Activated T-helper 1 cell treated with anti-CD3 and anti-CD28 coated beads, Interleukin-12 subunit alpha, Interleukin-12 subunit beta, Interleukin-2, Interleukin-4 antibody, amounts not matched to agents 30 ng/mL and 10 ng/mL and 1 ng/mL, durations not matched to agents 14 hours and 24 hours and 36 hours (primary cell): ENCODE data around the gene P2RY12. TPM values are rescaled to one million over a fixed set of nuclear protein-coding genes. Genes with fewer than 3 reads are reported as not detected.

Experiments used
- DNase-seq: peaks from one replicate; pipeline ENCODE4 v3.0.0; 2021; ENCODE audit warnings: low spot score
- H3K27ac Mint-ChIP-seq: one replicate; pipeline ENCODE4 v1.8.0; 2021; ENCODE audit warnings: mild to moderate bottlenecking, mixed read lengths
- H3K27me3 Mint-ChIP-seq: one replicate; pipeline ENCODE4 v1.8.0; 2022; ENCODE audit warnings: mild to moderate bottlenecking, moderate library complexity, mixed read lengths; ENCODE audit not compliant: insufficient read depth
- H3K36me3 Mint-ChIP-seq: one replicate; pipeline ENCODE4 v1.8.0; 2021; ENCODE audit warnings: low read depth, mixed read lengths
- H3K4me1 Mint-ChIP-seq: one replicate; pipeline ENCODE4 v1.8.0; 2021; ENCODE audit warnings: low read depth, mixed read lengths
- H3K4me3 Mint-ChIP-seq: one replicate; pipeline ENCODE4 v1.8.0; 2021; ENCODE audit warnings: mild to moderate bottlenecking, moderate library complexity, mixed read lengths
- H3K9me3 Mint-ChIP-seq: one replicate; pipeline ENCODE4 v1.8.0; 2021; ENCODE audit warnings: mixed read lengths
- intact Hi-C: fragments of 100-400 bp; cut with micrococcal nuclease; formaldehyde crosslinking; loops from one replicate; pipeline ENCODE4 v1.15.1; 2024
- total RNA-seq: library from RNA; stranded (reverse); gene quantifications from 2 replicates; pipeline ENCODE4 v1.2.3, GENCODE V29; 2022

The P2RY12 gene
- total RNA-seq, 1 donor from 2014 or later, result not detected

- Mint-ChIP-seq H3K4me1 (peaks cover 28% of the 10 kb centered on the region), H3K27ac (no peak overlapping the region), H3K4me3 (peak overlapping the region; percentile 37), H3K36me3 (no peaks in the 10 kb centered on the region), H3K9me3 (no peaks in the 10 kb centered on the region), H3K27me3 (peaks cover 20% of the 10 kb centered on the region)
- intact Hi-C loops, result no loop called here
- no peak for DNase-seq
Observed at GRCh38 chr3:151351648-151352047, 32.9 kb downstream of the P2RY12 start.

- DNase-seq, result no peak
- Mint-ChIP-seq H3K27ac (no peak overlapping the region), H3K27me3 (peaks cover 21% of the 10 kb centered on the region), H3K36me3 (no peaks in the 10 kb centered on the region), H3K4me1 (peaks cover 29% of the 10 kb centered on the region), H3K4me3 (peak overlapping the region; percentile 37), H3K9me3 (no peaks in the 10 kb centered on the region)
- intact Hi-C loops, result no loop called here
Observed at GRCh38 chr3:151351219-151351618, 33.3 kb downstream of the P2RY12 start.

GRCh38 chr3:151350656-151351055 is 33.9 kb downstream of the P2RY12 start:
- DNase-seq, result no peak
- H3K27ac Mint-ChIP-seq, result no peak overlapping the region
- H3K4me1 Mint-ChIP-seq, result peaks cover 34% of the 10 kb centered on the region
- intact Hi-C loops, result no loop called here
- no peak overlapping the region for H3K4me3 Mint-ChIP-seq
- H3K36me3 Mint-ChIP-seq, result no peaks in the 10 kb centered on the region
- peaks cover 25% of the 10 kb centered on the region for H3K27me3 Mint-ChIP-seq
- no peaks in the 10 kb centered on the region for H3K9me3 Mint-ChIP-seq

- peaks cover 33% of the 10 kb centered on the region for H3K4me1 Mint-ChIP-seq
- DNase-seq, result no peak
- intact Hi-C loops, result no loop called here
- no peak overlapping the region for H3K27ac Mint-ChIP-seq
- H3K27me3 Mint-ChIP-seq, result peaks cover 42% of the 10 kb centered on the region
- no peaks in the 10 kb centered on the region for H3K9me3 Mint-ChIP-seq
- H3K36me3 Mint-ChIP-seq, result no peaks in the 10 kb centered on the region
- no peak overlapping the region for H3K4me3 Mint-ChIP-seq
Observed at GRCh38 chr3:151347432-151347831, 37.1 kb downstream of the P2RY12 start.

GRCh38 chr3:151346292-151346691 is 38.3 kb downstream of the P2RY12 start:
- no peak overlapping the region for H3K4me3 Mint-ChIP-seq
- H3K36me3 Mint-ChIP-seq, result no peaks in the 10 kb centered on the region
- DNase-seq, result no peak
- no peak overlapping the region for H3K27ac Mint-ChIP-seq
- peaks cover 42% of the 10 kb centered on the region for H3K27me3 Mint-ChIP-seq
- no peaks in the 10 kb centered on the region for H3K9me3 Mint-ChIP-seq
- H3K4me1 Mint-ChIP-seq, result peaks cover 21% of the 10 kb centered on the region
- intact Hi-C loops, result no loop called here

- H3K4me1 Mint-ChIP-seq, result peaks cover 17% of the 10 kb centered on the region
- no peak for DNase-seq
- H3K27ac Mint-ChIP-seq, result no peak overlapping the region
- peaks cover 41% of the 10 kb centered on the region for H3K27me3 Mint-ChIP-seq
- intact Hi-C loops, result no loop called here
- no peak overlapping the region for H3K4me3 Mint-ChIP-seq
- H3K36me3 Mint-ChIP-seq, result no peaks in the 10 kb centered on the region
- no peaks in the 10 kb centered on the region for H3K9me3 Mint-ChIP-seq
Observed at GRCh38 chr3:151345859-151346258, 38.7 kb downstream of the P2RY12 start.

- Mint-ChIP-seq H3K27me3 (peaks cover 18% of the 10 kb centered on the region), H3K27ac (no peak overlapping the region), H3K4me1 (peaks cover 8% of the 10 kb centered on the region), H3K4me3 (no peak overlapping the region), H3K9me3 (no peaks in the 10 kb centered on the region), H3K36me3 (no peaks in the 10 kb centered on the region)
- intact Hi-C loops, result loop anchor here (2.0 kb wide), 1 partner anchor 15 kb away; the partner anchor contains the start of gene GPR87
- no peak for DNase-seq
Observed at GRCh38 chr3:151331696-151332095, 52.9 kb downstream of the P2RY12 start.

- Mint-ChIP-seq H3K4me1 (peaks cover 8% of the 10 kb centered on the region), H3K36me3 (no peaks in the 10 kb centered on the region), H3K4me3 (no peak overlapping the region), H3K27ac (no peak overlapping the region), H3K27me3 (peaks cover 14% of the 10 kb centered on the region), H3K9me3 (no peaks in the 10 kb centered on the region)
- no peak for DNase-seq
- intact Hi-C loops, result loop anchor here (2.0 kb wide), 1 partner anchor 14 kb away; the partner anchor contains the start of gene GPR87
Observed at GRCh38 chr3:151330899-151331298, 53.7 kb downstream of the P2RY12 start.

GRCh38 chr3:151330379-151330778 is 54.2 kb downstream of the P2RY12 start:
- Mint-ChIP-seq H3K4me3 (no peak overlapping the region), H3K27me3 (peaks cover 13% of the 10 kb centered on the region), H3K9me3 (no peaks in the 10 kb centered on the region), H3K36me3 (no peaks in the 10 kb centered on the region), H3K27ac (no peak overlapping the region), H3K4me1 (peaks cover 8% of the 10 kb centered on the region)
- DNase-seq, result no peak
- intact Hi-C loops, result loop anchor here (2.0 kb wide), 1 partner anchor 14 kb away; the partner anchor contains the start of gene GPR87

- Mint-ChIP-seq H3K36me3 (no peaks in the 10 kb centered on the region), H3K4me1 (peaks cover 8% of the 10 kb centered on the region), H3K27me3 (peaks cover 10% of the 10 kb centered on the region), H3K9me3 (no peaks in the 10 kb centered on the region), H3K4me3 (peak within 1 kb of the TSS; percentile 8), H3K27ac (no peak within 1 kb of the TSS)
- intact Hi-C loops, result no loop called here
- no peak for DNase-seq
Observed at GRCh38 chr3:151329363-151329762, 55.2 kb downstream of the P2RY12 start, which contains the start of gene P2RY13. Gene P2RY13, minus strand, starts transcription at chr3:151329549. Its CDS starts 21 bp downstream, at chr3:151329528.

GRCh38 chr3:151328298-151328995 is 56.1 kb downstream of the P2RY12 start:
- H3K4me3 Mint-ChIP-seq, result peak overlapping the region; percentile 8
- H3K36me3 Mint-ChIP-seq, result no peaks in the 10 kb centered on the region
- no peak for DNase-seq
- H3K27me3 Mint-ChIP-seq, result peaks cover 12% of the 10 kb centered on the region
- no peak overlapping the region for H3K27ac Mint-ChIP-seq
- H3K4me1 Mint-ChIP-seq, result peaks cover 8% of the 10 kb centered on the region
- no peaks in the 10 kb centered on the region for H3K9me3 Mint-ChIP-seq
- intact Hi-C loops, result no loop called here

- Mint-ChIP-seq H3K27me3 (peaks cover 12% of the 10 kb centered on the region), H3K27ac (no peak overlapping the region), H3K4me3 (no peak overlapping the region), H3K9me3 (peaks cover under 1% of the 10 kb centered on the region), H3K36me3 (peaks cover under 1% of the 10 kb centered on the region), H3K4me1 (peaks cover 8% of the 10 kb centered on the region)
- no peak for DNase-seq
- intact Hi-C loops, result loop anchor here (1.0 kb wide), 3 partner anchors 37 to 159 kb away; no protein-coding TSS in a partner anchor
Observed at GRCh38 chr3:151327571-151328198, 56.9 kb downstream of the P2RY12 start.

- DNase-seq, result no peak
- H3K4me1 Mint-ChIP-seq, result peaks cover 11% of the 10 kb centered on the region
- H3K27ac Mint-ChIP-seq, result peak overlapping the region; percentile 61
- peaks cover 4% of the 10 kb centered on the region for H3K9me3 Mint-ChIP-seq
- H3K36me3 Mint-ChIP-seq, result peaks cover 3% of the 10 kb centered on the region
- H3K4me3 Mint-ChIP-seq, result no peak overlapping the region
- intact Hi-C loops, result no loop called here
- peaks cover 14% of the 10 kb centered on the region for H3K27me3 Mint-ChIP-seq
Observed at GRCh38 chr3:151322511-151322910, 62.0 kb downstream of the P2RY12 start.
